ENCODE measurements around the gene UNC119. TPM values are rescaled to one million over a fixed set of nuclear protein-coding genes. Genes with fewer than 3 reads are reported as not detected.

The UNC119 gene
- total RNA-seq, 1 donor from 2014 or later: 27.7 TPM

- no peak overlapping the region for H3K9ac ChIP-seq (ENCODE audit: low read length)
- no peaks in the 10 kb centered on the region for H3K27me3 ChIP-seq (ENCODE audit: insufficient read depth, low read length)
- no peak overlapping the region for H3K27ac Mint-ChIP-seq (ENCODE audit: unreplicated experiment)
- peaks cover 7% of the 10 kb centered on the region for H3K4me1 ChIP-seq (ENCODE audit: insufficient read depth, low read length)
- H3K4me3 Mint-ChIP-seq (ENCODE audit: unreplicated experiment): no peak overlapping the region
- peaks cover 9% of the 10 kb centered on the region for H3K4me1 Mint-ChIP-seq (ENCODE audit: low read depth, unreplicated experiment)
- no peak overlapping the region for H3K4me2 ChIP-seq (ENCODE audit: low read length)
- no peaks in the 10 kb centered on the region for H3K9me3 Mint-ChIP-seq (ENCODE audit: unreplicated experiment)
- no peak overlapping the region for H3K4me3 ChIP-seq (ENCODE audit: insufficient read depth, low read depth, low read length)
- DNase-seq (ENCODE audit: low read depth): peak; percentile 16
- H2AFZ ChIP-seq (ENCODE audit: low read depth, low read length): no peak overlapping the region
- H3K9me3 ChIP-seq (ENCODE audit: insufficient read depth, low read depth, low read length): no peaks in the 10 kb centered on the region
- H3K27ac ChIP-seq (ENCODE audit: low read depth, low read length): no peak overlapping the region
- peaks cover 5% of the 10 kb centered on the region for H3K79me2 ChIP-seq (ENCODE audit: insufficient read depth, low read length)
- H3K36me3 ChIP-seq (ENCODE audit: insufficient read depth, low read length): no peaks in the 10 kb centered on the region
- H3K36me3 Mint-ChIP-seq (ENCODE audit: low read depth, unreplicated experiment): peaks cover 5% of the 10 kb centered on the region
- peaks cover 5% of the 10 kb centered on the region for H3K27me3 Mint-ChIP-seq (ENCODE audit: low read depth, unreplicated experiment)
- TF ChIP-seq EZH2 (IDR thresholded peaks at IDR 0.05; ENCODE audit: insufficient read depth, low read length): no peak
- peak; percentile 80 for TF ChIP-seq CTCF (IDR thresholded peaks at IDR 0.05; ENCODE audit: insufficient read depth, low read depth, low read length)
- FAIRE-seq: no peak
- peaks cover 44% of the 10 kb centered on the region for H4K20me1 ChIP-seq (ENCODE audit: insufficient read depth, low read length)
Observed at GRCh38 chr17:28547623-28548416, 4.6 kb downstream of the UNC119 start.

DNA sequence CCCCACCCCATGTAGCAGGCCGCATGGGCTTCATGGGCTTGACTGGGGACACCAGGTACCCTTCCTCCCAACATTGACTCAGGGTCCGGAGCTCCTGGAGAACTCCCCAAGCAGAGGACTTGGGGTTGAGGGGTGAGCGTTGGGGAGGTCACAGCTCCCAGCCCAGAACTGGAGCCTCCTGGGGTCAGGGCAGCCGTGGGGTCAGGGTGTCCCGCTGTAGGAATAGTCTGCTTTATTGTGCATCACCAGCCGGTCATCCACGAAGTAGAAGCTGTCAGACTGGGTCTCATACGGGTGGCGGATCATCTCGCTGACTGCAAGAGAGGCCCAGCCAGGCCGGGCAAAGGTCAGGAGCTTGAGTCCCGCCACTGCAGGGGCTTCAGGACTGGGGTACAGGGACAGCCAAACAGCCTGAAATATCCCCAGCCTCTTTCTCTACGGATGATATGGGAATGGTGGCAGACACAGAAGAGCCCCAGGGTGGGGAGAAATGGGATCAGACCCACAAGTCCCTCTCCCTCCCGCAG is 5.3 kb downstream of the UNC119 start:
- Histone ChIP-seq H3K4me1 (ENCODE audit: insufficient read depth, low read length) (peaks cover 7% of the 10 kb centered on the region), H4K20me1 (ENCODE audit: insufficient read depth, low read length) (peaks cover 44% of the 10 kb centered on the region), H2AFZ (ENCODE audit: low read depth, low read length) (no peak overlapping the region), H3K4me2 (ENCODE audit: low read length) (no peak overlapping the region), H3K9me3 (ENCODE audit: insufficient read depth, low read depth, low read length) (no peaks in the 10 kb centered on the region), H3K9ac (ENCODE audit: low read length) (no peak overlapping the region), H3K36me3 (ENCODE audit: insufficient read depth, low read length) (no peaks in the 10 kb centered on the region), H3K27ac (ENCODE audit: low read depth, low read length) (no peak overlapping the region), H3K79me2 (ENCODE audit: insufficient read depth, low read length) (peaks cover 5% of the 10 kb centered on the region), H3K27me3 (ENCODE audit: insufficient read depth, low read length) (no peaks in the 10 kb centered on the region), H3K4me3 (ENCODE audit: insufficient read depth, low read depth, low read length) (no peak overlapping the region)
- DNase-seq (ENCODE audit: low read depth): no peak
- peaks cover 7% of the 10 kb centered on the region for H3K4me1 Mint-ChIP-seq (ENCODE audit: low read depth, unreplicated experiment)
- no peaks in the 10 kb centered on the region for H3K9me3 Mint-ChIP-seq (ENCODE audit: unreplicated experiment)
- H3K4me3 Mint-ChIP-seq (ENCODE audit: unreplicated experiment): no peak overlapping the region
- H3K27me3 Mint-ChIP-seq (ENCODE audit: low read depth, unreplicated experiment): peaks cover 5% of the 10 kb centered on the region
- FAIRE-seq: no peak
- H3K36me3 Mint-ChIP-seq (ENCODE audit: low read depth, unreplicated experiment): peaks cover 2% of the 10 kb centered on the region
- TF ChIP-seq EZH2 (IDR thresholded peaks at IDR 0.05; ENCODE audit: insufficient read depth, low read length) (no peak), CTCF (IDR thresholded peaks at IDR 0.05; ENCODE audit: insufficient read depth, low read depth, low read length) (no peak)
- no peak overlapping the region for H3K27ac Mint-ChIP-seq (ENCODE audit: unreplicated experiment)
